SK-N-SH (cell line): ENCODE results near the gene PLXDC1. TPM values are rescaled to one million over a fixed set of nuclear protein-coding genes. Genes with fewer than 3 reads are reported as not detected.
A peak's percentile ranks its signal among the peaks of the same experiment; 100 is the strongest.

Experiments used
- CTCF ChIA-PET: fragments of 300-600, 350-600 bp; formaldehyde crosslinking; extraction: SDS; loops from one replicate; lab custom pipeline; 2021; lab: Yijun Ruan, JAX
- POLR2A ChIA-PET: fragments of 350-600 bp; sonication (Branson Sonifier 250); formaldehyde crosslinking; extraction: SDS; loops from one replicate; lab custom pipeline; 2020; ENCODE audit warnings: antibody characterized with exemption, inconsistent platforms; lab: Yijun Ruan, JAX
- DNase-seq: peaks from one replicate; pipeline ENCODE4 v3.0.0; 2012
- H2AFZ ChIP-seq: fragments of 200-600 bp; sonication (generic); 2 replicates; pipeline ENCODE4 v1.8.1; 2016; ENCODE audit warnings: antibody characterized with exemption, mild to moderate bottlenecking, low read depth
- H3F3A ChIP-seq: fragments of 200-600 bp; sonication (generic); replicated peaks from 2 replicates; pipeline ENCODE3; 2016; ENCODE audit warnings: antibody characterized with exemption, mild to moderate bottlenecking; ENCODE audit not compliant: insufficient read depth
- H3K27ac ChIP-seq, 2 experiments: fragments of 200-500 bp in 1 of 2; fragments of 200-600 bp in 1 of 2; sonication (Bioruptor generic) in 1 of 2; sonication (generic), shearing (Covaris generic) in 1 of 2; 2 replicates each; pipeline versions ENCODE4 v1.5.1 to v1.6.1; 2014 to 2016; ENCODE audit warnings: low read depth in 2 of 2, inconsistent platforms in 1 of 2, low read length in 1 of 2, mild to moderate bottlenecking in 1 of 2, mixed read lengths in 1 of 2
- H3K27me3 ChIP-seq: fragments of 200-600 bp; sonication (generic), shearing (Covaris generic); 2 replicates; pipeline ENCODE4 v1.6.1; 2016; ENCODE audit warnings: mixed run types; ENCODE audit not compliant: insufficient read depth
- H3K36me3 ChIP-seq, 2 experiments: fragments of 200-500 bp in 1 of 2; fragments of 200-600 bp in 1 of 2; sonication (Bioruptor generic) in 1 of 2; sonication (generic) in 1 of 2; replicated peaks in 1 of 2; 2 replicates each; pipeline versions ENCODE3 to v1.5.1; 2014 to 2016; ENCODE audit warnings: low read length in 1 of 2, mild to moderate bottlenecking in 1 of 2; ENCODE audit not compliant: insufficient read depth in 2 of 2, control insufficient read depth in 1 of 2
- H3K4me1 ChIP-seq, 2 experiments: fragments of 200-500 bp in 1 of 2; fragments of 200-600 bp in 1 of 2; sonication (Bioruptor generic) in 1 of 2; sonication (generic), shearing (Covaris generic) in 1 of 2; 2 replicates each; pipeline versions ENCODE4 v1.5.1 to v1.6.1; 2014 to 2016; ENCODE audit warnings: low read depth in 1 of 2, low read length in 1 of 2, mixed run types in 1 of 2; ENCODE audit not compliant: insufficient read depth in 2 of 2, control insufficient read depth in 1 of 2
- H3K4me2 ChIP-seq: fragments of 200-600 bp; sonication (generic), shearing (Covaris generic); 2 replicates; pipeline ENCODE4 v1.6.1; 2017; ENCODE audit warnings: mixed run types
- H3K4me3 ChIP-seq, 2 experiments: fragments of 200-500 bp in 1 of 2; fragments of 200-600 bp in 1 of 2; sonication (Bioruptor generic) in 1 of 2; sonication (generic), shearing (Covaris generic) in 1 of 2; 2 replicates each; pipeline versions ENCODE4 v1.5.1 to v1.8.1; 2014 to 2016; ENCODE audit warnings: low read depth in 2 of 2, inconsistent platforms in 1 of 2, low read length in 1 of 2, mild to moderate bottlenecking in 1 of 2, mixed read lengths in 1 of 2, moderate library complexity in 1 of 2
- H3K79me2 ChIP-seq: fragments of 200-600 bp; sonication (generic); 2 replicates; pipeline ENCODE4 v1.8.1; 2017; ENCODE audit warnings: mild to moderate bottlenecking; ENCODE audit not compliant: insufficient read depth
- H3K9ac ChIP-seq: fragments of 200-600 bp; sonication (generic); 2 replicates; pipeline ENCODE4 v1.6.1; 2017; ENCODE audit warnings: mixed run types
- H3K9me2 ChIP-seq: fragments of 200-600 bp; sonication (generic); 2 replicates; pipeline ENCODE4 v1.6.1; 2017; ENCODE audit warnings: mixed run types
- H3K9me3 ChIP-seq: fragments of 200-600 bp; sonication (generic); 2 replicates; pipeline ENCODE4 v1.6.1; 2017; ENCODE audit warnings: mixed run types, mild to moderate bottlenecking, moderate library complexity
- H4K20me1 ChIP-seq: fragments of 200-600 bp; sonication (generic); 2 replicates; pipeline ENCODE4 v1.6.1; 2017; ENCODE audit warnings: mild to moderate bottlenecking, mixed run types; ENCODE audit not compliant: insufficient read depth
- EP300 ChIP-seq, 2 experiments: IDR thresholded peaks; 2 replicates each; pipeline versions ENCODE4 v1.4.0 to v1.6.1; 2012; ENCODE audit warnings: borderline replicate concordance in 1 of 2, low read depth in 1 of 2, low read length in 1 of 2
- MAX ChIP-seq: IDR thresholded peaks from 2 replicates; pipeline ENCODE4 v1.4.0; 2012; ENCODE audit warnings: low read depth
- MXI1 ChIP-seq: IDR thresholded peaks from 2 replicates; pipeline ENCODE4 v1.6.1; 2012; ENCODE audit warnings: mild to moderate bottlenecking, low read depth, low read length, improper control_type of control experiment
- NFIC ChIP-seq: IDR thresholded peaks from 2 replicates; pipeline ENCODE4 v1.4.0; 2012; ENCODE audit warnings: borderline replicate concordance
- NRF1 ChIP-seq: IDR thresholded peaks from 2 replicates; pipeline ENCODE4 v1.6.1; 2012; ENCODE audit warnings: low read depth, mild to moderate bottlenecking, low read length
- RCOR1 ChIP-seq: fragments of 150-350 bp; IDR thresholded peaks from 2 replicates; pipeline ENCODE4 v1.6.1; 2017; ENCODE audit warnings: antibody characterized with exemption, low read length
- TAF1 ChIP-seq: IDR thresholded peaks from 2 replicates; pipeline ENCODE4 v1.6.1; 2012; ENCODE audit warnings: low read depth, mild to moderate bottlenecking, low read length, moderate library complexity, borderline replicate concordance
- WGBS: methylation state at CpG from one replicate; pipeline ENCODE4 v1.1.6; 2017; ENCODE audit warnings: low lambda C conversion rate; 5-methylcytosine and 5-hydroxymethylcytosine counted together
- polyA plus RNA-seq, 3 experiments: library from polyadenylated mRNA; depleted of rRNA; stranded (reverse); fragments of >200 nt; gene quantifications; 2 replicates each; pipeline ENCODE4 v1.2.3, GENCODE V29; 2012
- TF ChIP-seq, protein P1 (sequence below): IDR thresholded peaks from 2 replicates; pipeline ENCODE4 v1.4.0; 2012; ENCODE audit warnings: low read depth, borderline replicate concordance

PLXDC1 gene
- polyA plus RNA-seq, 1 of the 3 experiments (the other 2 are of a cell fraction) = 1.5 TPM

DNA sequence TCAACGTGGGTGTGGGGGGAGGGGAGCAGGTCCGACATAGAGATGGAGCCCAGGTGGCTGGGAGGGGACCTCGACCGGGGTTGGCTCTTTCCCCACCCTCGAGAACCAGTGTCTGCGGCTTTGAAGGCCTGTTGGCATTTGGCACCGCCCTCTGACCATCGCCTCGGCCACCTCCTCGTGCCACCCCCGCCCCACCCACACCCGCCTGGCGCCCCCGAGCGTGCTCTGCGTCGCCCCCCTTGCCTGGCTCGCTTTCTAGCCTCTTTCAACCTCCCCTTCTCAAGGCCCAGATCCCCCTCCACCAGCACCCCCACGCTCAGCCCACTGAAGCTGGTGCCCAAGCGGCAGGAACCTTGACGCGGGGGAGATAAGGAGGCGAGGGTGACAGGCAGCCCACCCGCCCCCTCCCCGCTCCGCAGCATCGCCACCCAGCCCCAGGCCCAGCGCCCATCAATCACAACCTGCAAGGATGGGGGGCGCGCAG lies 45.4 kb upstream of the PLXDC1 start:
- Histone ChIP-seq H3K4me3 (peak overlapping the region; percentile 63 to 76), H2AFZ (peak overlapping the region; percentile 77), H3K27ac (peak overlapping the region; percentile 38 to 82; a peak in 3 of 4 replicates), H4K20me1 (peaks cover 10% of the 10 kb centered on the region), H3K9ac (peak overlapping the region; percentile 80), H3K9me2 (no peaks in the 10 kb centered on the region), H3F3A (peaks cover 21% of the 10 kb centered on the region), H3K79me2 (peaks cover 51% of the 10 kb centered on the region), H3K4me2 (peak overlapping the region; percentile 95), H3K36me3 (peaks cover 6 to 17% of the 10 kb centered on the region in 2 experiments), H3K9me3 (no peaks in the 10 kb centered on the region), H3K27me3 (no peaks in the 10 kb centered on the region), H3K4me1 (peaks cover 23 to 42% of the 10 kb centered on the region in 2 experiments; a peak in 2 of 4 replicates)
- POLR2A ChIA-PET = interaction anchor here (0.6 to 1.0 kb wide), 2 partner anchors 9 to 44 kb away, joined by 3 to 4 read pairs; no protein-coding TSS in a partner anchor
- CTCF ChIA-PET = interaction anchor here (0.7 to 29.0 kb wide), 6 partner anchors 12 to 213 kb away, joined by 3 to 781 read pairs (median 4); no protein-coding TSS in a partner anchor
- DNase-seq = peak; percentile 89
- 3% methylated on average over 14 of the region's 30 CpGs for WGBS
- TF ChIP-seq RCOR1 = no peak
- TF ChIP-seq, protein P1, sequence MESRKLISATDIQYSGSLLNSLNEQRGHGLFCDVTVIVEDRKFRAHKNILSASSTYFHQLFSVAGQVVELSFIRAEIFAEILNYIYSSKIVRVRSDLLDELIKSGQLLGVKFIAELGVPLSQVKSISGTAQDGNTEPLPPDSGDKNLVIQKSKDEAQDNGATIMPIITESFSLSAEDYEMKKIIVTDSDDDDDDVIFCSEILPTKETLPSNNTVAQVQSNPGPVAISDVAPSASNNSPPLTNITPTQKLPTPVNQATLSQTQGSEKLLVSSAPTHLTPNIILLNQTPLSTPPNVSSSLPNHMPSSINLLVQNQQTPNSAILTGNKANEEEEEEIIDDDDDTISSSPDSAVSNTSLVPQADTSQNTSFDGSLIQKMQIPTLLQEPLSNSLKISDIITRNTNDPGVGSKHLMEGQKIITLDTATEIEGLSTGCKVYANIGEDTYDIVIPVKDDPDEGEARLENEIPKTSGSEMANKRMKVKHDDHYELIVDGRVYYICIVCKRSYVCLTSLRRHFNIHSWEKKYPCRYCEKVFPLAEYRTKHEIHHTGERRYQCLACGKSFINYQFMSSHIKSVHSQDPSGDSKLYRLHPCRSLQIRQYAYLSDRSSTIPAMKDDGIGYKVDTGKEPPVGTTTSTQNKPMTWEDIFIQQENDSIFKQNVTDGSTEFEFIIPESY = no peak
- peak; percentile 35; the same call in 1 of the 2 replicates for TF ChIP-seq MAX
- no peak for TF ChIP-seq EP300 (IDR thresholded peaks at IDR 0.05; ENCODE audit: borderline replicate concordance in 1 of 2, low read depth in 1 of 2, low read length in 1 of 2)
- peak; percentile 55 for TF ChIP-seq MXI1

DNA sequence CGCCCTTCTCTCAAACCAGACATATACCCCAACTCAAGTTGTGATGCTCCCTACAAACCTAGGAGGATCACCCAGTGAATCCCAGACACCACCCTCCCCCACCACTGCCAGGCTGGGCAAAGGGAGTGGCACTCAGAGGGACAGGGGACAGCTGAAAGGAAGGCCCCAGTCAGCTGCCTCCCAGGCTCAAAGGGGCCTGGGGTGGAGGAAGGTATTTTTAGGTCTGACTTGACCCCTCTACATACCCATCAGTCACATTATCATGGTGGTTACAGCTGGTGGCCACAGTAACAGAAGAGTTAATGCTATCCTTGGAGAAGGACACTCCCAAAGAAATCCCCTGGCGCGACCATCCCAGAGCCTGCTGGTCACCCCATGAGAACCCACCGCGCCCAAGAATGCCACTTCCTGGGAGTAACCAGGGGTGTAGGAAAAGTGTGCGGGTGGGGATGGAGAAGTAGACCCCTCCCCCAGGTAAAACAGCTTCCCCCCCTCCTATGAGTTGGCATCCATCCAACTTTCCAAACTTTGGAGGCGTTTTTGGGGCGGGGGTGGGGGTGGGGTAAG lies 44.9 kb upstream of the PLXDC1 start:
- TF ChIP-seq MAX (no peak), NFIC (peak; percentile 57; the same call in 1 of the 2 replicates), NRF1 (no peak), TAF1 (no peak)
- H2AFZ ChIP-seq = no peak overlapping the region
- WGBS = 75% methylated on average over 6 of the region's 8 CpGs
- ChIA-PET CTCF (interaction anchor here (1.0 to 29.0 kb wide), 6 partner anchors 11 to 213 kb away, joined by 4 to 781 read pairs (median 6); no protein-coding TSS in a partner anchor), POLR2A (interaction anchor here (0.6 to 1.5 kb wide), 3 partner anchors 9 to 43 kb away, joined by 3 to 5 read pairs (median 4); no protein-coding TSS in a partner anchor)
- H3K4me3 ChIP-seq = peak overlapping the region; percentile 63 to 76
- H3K4me1 ChIP-seq = peaks cover 19 to 39% of the 10 kb centered on the region in 2 experiments; a peak in 2 of 4 replicates
- peaks cover 46% of the 10 kb centered on the region for H3K79me2 ChIP-seq
- H3K27ac ChIP-seq = peak overlapping the region in 1 of 2 experiments; percentile 56; a peak in 1 of 4 replicates
- peaks cover 7 to 11% of the 10 kb centered on the region in 2 experiments for H3K36me3 ChIP-seq
- H3F3A ChIP-seq = peaks cover 16% of the 10 kb centered on the region
- no peaks in the 10 kb centered on the region for H3K9me2 ChIP-seq
- peak overlapping the region; percentile 95 for H3K4me2 ChIP-seq
- no peak for DNase-seq
- no peaks in the 10 kb centered on the region for H3K9me3 ChIP-seq
- 0 out of 2 replicates have a peak, but pooled peaks cover 5% of the 10 kb centered on the region for H4K20me1 ChIP-seq
- no peaks in the 10 kb centered on the region for H3K27me3 ChIP-seq
- peak overlapping the region; percentile 54 for H3K9ac ChIP-seq
